SJSA1 (cell line): ENCODE measurements around the gene FCGBP. TPM values are rescaled to one million over a fixed set of nuclear protein-coding genes. Genes with fewer than 3 reads are reported as not detected.
"Not testable (repeated sequence)": the region's sequence is repeated elsewhere in the genome, so short reads cannot be mapped to it uniquely, and the experiment has no call there.

Experiments
- DNase-seq, 2 experiments: peaks; one replicate each; pipeline ENCODE4 v3.0.0-alpha.2; 2015 to 2020; ENCODE audit warnings: low spot score in 2 of 2, low read depth in 1 of 2
- H3K27ac ChIP-seq: fragments of 250-450 bp; sonication (Bioruptor Pico); 2 replicates; pipeline ENCODE4 v1.5.1; 2020; ENCODE audit warnings: mild to moderate bottlenecking, moderate library complexity
- H3K27me3 ChIP-seq: fragments of 250-450 bp; sonication (Bioruptor Pico); replicated peaks from 2 replicates; pipeline ENCODE4 v1.5.1; 2020; ENCODE audit warnings: mild to moderate bottlenecking, moderate library complexity
- H3K36me3 ChIP-seq: fragments of 250-450 bp; sonication (Bioruptor Pico); 2 replicates; pipeline ENCODE4 v1.5.1; 2020; ENCODE audit warnings: mild to moderate bottlenecking
- H3K4me1 ChIP-seq: fragments of 250-450 bp; sonication (Bioruptor Pico); replicated peaks from 2 replicates; pipeline ENCODE4 v1.6.1; 2021; ENCODE audit warnings: mild to moderate bottlenecking
- H3K4me3 ChIP-seq: fragments of 250-450 bp; sonication (Bioruptor Pico); 2 replicates; pipeline ENCODE4 v1.5.1; 2020; ENCODE audit warnings: mild to moderate bottlenecking
- H3K9me3 ChIP-seq: fragments of 250-450 bp; sonication (Bioruptor Pico); replicated peaks from 2 replicates; pipeline ENCODE4 v1.5.1; 2020; ENCODE audit warnings: mild to moderate bottlenecking
- total RNA-seq: library from RNA; depleted of rRNA; stranded (reverse); fragments of >200 nt; shearing (Covaris generic); gene quantifications from 2 replicates; pipeline ENCODE4 v1.2.3, GENCODE V29; 2014

Gene FCGBP
- total RNA-seq, 1 experiment from 2014 or later: 0.03 TPM

DNA sequence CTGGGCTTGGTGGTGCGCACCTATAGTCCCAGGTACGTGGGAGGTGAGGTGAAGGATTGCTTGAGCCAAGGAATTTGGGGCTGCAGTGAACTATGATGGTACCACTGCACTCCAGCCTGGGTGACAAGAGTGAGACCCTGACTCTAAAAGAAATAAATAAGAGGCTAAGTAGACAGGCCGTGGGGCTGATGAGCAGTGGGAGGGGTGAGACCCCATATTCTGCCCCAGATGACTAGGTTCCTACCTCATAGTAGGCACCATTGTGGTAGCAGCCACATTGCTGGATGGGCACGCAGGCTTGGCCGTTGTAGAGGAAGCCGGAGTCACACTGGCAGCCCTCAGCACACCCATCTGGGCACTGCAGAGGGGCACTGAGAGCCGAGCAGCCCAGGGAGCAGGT, 32.8 kb downstream of the FCGBP start:
- H3K4me3 ChIP-seq, H3K27me3 ChIP-seq, DNase-seq, H3K36me3 ChIP-seq, H3K27ac ChIP-seq, H3K9me3 ChIP-seq, H3K4me1 ChIP-seq: not testable (repeated sequence)

DNA sequence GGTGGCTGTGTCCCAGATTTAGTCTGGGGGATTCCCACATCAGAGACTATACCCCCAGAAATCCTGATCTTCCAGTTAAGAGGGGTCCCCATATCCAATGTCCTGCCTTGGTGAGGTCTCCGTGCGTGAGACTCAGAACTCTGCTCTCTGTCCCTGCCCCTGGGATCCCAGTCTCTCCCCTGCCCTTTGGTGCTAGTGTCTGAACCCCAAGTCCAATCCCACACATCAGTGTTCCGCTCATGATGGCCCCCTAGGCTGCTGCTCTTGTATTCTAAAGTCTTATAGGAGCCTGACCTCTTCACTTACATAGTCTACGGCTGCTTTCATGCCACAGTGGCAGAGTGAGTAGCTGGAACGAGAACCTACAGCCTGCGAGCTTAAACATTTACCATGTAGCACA, 35.6 kb downstream of the FCGBP start:
- H3K4me3 ChIP-seq, H3K27me3 ChIP-seq, H3K9me3 ChIP-seq, H3K4me1 ChIP-seq, H3K27ac ChIP-seq, H3K36me3 ChIP-seq: not testable (repeated sequence)
- peak in 1 of 2 experiments; percentile 39 for DNase-seq

DNA sequence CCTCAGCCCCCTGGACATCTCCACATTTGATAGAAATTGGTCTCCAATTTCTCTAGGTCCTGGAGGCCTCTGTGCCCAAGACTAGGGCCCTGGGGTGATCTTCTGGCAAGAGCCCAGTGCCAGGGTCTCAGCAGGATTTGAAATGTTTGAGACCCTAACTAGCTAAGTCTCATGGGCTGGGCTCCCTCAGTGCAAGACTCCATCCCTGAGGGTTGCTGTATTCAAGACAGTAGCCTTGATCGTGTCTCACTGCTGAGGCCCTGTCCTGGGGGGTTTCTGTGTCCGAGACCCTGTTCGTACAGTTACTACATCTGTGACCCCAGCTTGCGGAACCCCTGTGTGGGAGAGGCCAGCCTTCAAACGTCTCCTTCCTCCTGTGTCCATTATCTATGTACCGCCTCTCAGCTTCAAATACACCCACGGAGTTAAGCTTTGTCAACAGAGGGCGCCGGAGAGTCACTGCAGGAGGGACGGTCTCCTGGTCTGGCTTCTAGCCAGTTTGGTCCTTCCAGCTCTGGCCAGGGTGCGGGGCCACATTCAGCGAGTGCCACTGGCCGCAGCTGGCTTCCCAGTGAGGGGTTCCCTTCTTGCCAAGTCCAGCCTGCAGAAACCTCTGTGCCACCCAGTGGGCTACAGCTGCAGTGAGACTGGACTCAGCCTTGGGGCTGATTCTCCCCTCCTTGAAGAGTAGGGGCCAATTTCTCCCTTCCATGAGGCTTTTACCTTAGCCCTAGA, 36.8 kb downstream of the FCGBP start:
- H3K4me1 ChIP-seq, H3K4me3 ChIP-seq, H3K27ac ChIP-seq, H3K9me3 ChIP-seq, H3K36me3 ChIP-seq, H3K27me3 ChIP-seq: not testable (repeated sequence)
- DNase-seq: peak; percentile 44 to 56

DNA sequence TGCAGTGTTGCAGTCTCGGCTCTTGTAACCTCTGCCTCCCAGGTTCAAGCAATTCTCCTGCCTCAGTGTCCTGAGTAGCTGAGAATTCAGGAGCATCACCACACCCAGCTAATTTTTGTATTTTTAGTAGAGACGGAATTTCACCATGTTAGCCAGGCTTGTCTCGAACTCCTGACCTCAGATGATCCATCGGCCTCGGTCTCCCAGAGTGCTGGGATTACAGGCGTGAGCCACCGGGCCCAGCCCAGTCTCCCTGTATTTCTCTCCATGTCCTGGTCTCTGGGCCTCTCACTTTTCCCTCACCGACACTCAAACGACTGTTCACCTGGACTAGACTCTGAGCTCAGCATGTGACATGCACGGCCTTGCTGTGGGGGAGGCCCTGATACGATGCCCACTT, 39.3 kb downstream of the FCGBP start:
- peak in 1 of 2 experiments; percentile 20 for DNase-seq
- not testable (repeated sequence) for H3K27ac ChIP-seq, H3K4me3 ChIP-seq, H3K4me1 ChIP-seq, H3K36me3 ChIP-seq, H3K27me3 ChIP-seq, H3K9me3 ChIP-seq

DNA sequence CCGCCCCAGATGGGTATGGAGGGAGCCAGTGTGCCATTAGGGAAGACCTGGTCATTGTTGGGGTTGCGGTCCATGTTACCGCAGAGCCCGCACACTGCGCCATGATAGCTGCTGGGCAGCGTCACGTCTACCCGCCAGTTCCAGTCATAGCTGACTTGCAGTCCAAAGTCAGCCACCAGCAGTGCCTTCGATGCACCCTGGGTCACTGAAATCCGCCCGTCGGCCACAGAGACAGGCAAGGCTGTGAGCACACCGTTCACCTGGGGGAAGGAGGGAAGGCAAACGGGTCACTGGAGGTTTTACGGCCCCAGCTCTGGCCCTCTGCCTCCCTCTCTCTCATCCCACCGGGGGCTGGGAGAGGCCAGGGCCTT, 40.2 kb downstream of the FCGBP start:
- not testable (repeated sequence) for H3K4me3 ChIP-seq, H3K27ac ChIP-seq, H3K36me3 ChIP-seq, H3K9me3 ChIP-seq, H3K27me3 ChIP-seq, H3K4me1 ChIP-seq
- DNase-seq: peak in 1 of 2 experiments; percentile 17

DNA sequence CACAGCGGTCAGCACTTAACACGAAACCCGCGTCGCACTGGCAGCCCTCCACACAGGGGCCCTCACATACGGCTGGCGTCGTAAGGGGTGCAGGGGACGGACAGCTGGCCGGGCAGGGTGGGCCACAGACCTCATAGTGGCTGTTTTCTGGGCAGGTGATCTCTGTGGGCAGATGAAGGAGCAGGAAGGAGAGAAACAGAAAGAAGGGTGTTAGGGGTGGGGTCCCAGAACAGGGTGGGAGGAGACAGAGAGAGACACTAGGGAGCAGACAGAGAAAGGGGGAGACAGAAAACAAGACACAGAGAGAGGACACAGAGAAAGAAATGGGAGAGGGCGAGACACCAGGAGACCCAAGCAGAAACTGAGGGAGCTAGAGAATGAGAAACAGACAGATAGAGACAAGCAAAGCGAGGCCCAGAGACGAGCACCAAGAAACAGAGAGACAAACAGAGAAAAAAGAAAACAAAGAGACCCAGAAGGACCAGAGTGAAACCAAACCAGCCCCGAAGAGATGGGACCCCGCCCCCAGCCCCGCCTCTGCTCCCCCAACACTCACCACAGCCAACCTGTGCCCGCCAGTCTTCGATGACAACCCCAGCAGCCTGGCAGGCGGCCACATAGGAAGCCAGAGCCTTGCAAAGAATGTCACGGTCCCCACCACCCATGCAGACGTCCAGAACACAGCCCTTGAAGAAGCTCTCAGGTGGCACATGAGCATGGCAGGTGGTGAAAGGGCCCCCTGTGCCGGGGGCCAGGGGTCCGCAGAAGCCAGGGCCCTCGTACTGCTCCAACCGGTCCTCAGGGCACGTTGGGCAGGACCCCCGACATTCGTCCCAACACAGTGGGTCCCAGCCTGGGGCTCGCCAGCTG, 40.8 kb downstream of the FCGBP start:
- H3K9me3 ChIP-seq, H3K36me3 ChIP-seq, H3K27ac ChIP-seq: not testable (repeated sequence)

DNA sequence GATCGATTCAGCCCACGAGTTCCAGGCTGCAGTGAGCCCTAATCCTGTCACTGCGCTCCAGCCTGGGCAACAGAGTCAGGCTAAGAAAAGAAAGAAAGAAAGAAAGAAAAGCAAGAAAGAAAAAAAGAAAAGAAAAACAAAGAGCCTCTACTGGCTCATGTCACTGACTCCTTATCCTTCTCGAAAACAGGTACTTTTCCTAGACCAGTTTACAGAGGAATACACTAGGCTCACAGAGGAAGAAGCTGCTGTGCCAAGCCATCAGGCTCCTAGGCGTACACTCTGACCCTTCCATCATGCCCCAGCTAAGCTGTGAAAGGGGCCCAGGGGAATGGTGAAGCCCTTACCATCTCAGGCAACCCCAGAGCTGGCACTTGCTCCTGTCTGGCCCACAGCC, 41.9 kb downstream of the FCGBP start:
- not testable (repeated sequence) for H3K27ac ChIP-seq, H3K9me3 ChIP-seq, H3K4me1 ChIP-seq, H3K4me3 ChIP-seq, H3K27me3 ChIP-seq, H3K36me3 ChIP-seq
- peak in 1 of 2 experiments; percentile 8 for DNase-seq

More for the DNA sequence above, 40.8 kb downstream of the FCGBP start:
- H3K27me3 ChIP-seq, H3K4me3 ChIP-seq, H3K4me1 ChIP-seq: not testable (repeated sequence)
- peak in 1 of 2 experiments; percentile 33 for DNase-seq

DNA sequence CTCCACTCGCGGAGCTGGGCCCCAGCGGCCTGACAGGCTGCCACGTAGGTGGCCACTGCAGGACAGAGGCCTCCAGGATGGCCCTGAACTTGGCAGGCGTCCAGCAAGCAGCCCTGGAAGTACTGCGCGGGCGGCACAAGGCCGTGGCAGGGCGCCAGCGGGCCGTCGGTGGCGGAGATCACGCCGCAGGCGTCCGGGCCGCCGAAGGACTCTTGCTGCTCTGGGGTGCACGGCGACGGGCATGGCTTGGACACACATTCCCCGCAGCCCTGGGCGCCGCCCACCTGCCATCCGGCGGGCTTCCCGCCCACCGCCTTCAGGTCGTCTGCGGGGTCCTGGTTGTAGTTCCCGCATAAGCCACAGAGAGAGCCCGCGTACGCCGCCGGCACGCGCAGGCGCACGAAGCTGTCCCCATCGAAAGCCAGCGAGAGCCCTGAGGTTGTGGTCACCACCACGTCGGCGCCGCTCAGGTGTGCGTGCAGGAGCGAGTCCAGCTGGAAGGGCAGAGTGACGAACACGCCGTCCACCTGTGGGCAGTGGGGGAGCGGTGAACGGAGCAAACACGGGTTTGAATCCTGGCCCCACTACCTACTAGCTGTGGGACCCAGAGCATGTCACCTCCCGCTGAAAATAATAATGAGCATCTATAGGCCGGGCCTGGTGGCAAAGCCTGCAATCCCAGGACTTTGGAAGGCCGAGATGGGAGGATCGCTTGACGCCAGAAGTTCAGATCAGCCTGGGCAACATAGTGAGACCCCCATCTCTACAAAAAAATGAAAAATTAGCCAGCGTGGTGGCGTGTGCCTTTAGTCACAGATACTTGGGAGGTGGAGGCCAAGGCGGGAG, 42.6 kb downstream of the FCGBP start:
- H3K4me3 ChIP-seq, H3K9me3 ChIP-seq, H3K4me1 ChIP-seq, H3K27me3 ChIP-seq, H3K27ac ChIP-seq, H3K36me3 ChIP-seq: not testable (repeated sequence)
- DNase-seq: peak in 1 of 2 experiments; percentile 44

DNA sequence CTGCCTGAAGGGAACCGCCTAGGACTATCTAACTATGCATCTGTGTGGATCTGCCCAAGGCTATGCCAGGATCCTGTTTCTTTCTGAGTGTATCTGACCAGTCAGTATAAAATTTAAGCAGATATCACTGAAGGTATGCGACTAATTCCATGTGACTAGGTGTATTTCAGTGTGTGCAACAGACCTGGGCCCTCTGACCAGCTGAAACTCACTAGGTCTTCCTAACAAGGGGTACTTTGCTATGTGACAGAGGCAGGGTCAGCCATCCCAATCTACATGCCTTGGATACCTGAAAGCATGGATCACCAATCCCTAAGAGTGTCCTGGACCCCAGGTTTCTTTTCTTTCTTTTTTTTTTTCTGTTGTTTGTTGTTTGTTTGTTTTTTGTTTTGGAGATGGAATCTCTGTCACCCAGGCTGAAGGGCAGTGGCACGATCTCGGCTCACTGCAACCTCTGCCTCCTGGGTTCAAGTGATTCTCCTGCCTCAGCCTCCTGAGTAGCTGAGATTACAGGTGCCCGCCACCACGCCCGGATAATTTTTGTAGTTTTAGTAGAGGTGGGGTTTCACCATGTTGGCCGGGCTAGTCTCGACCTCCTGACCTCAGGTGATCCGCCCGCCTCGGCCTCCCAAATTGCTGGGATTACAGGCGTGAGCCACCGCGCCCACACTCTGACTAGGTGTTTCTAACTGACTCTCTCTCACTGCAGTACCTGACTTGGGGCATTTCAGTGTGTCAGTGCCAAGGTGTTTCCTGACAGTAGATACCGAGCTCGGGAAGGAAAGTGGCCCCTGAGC, 43.5 kb downstream of the FCGBP start:
- Histone ChIP-seq H3K4me3 (no peak overlapping the region), H3K27ac (no peak overlapping the region), H3K27me3 (0 out of 2 replicates have a peak, but pooled peaks cover 6% of the 10 kb centered on the region), H3K9me3 (no peaks in the 10 kb centered on the region), H3K36me3 (no peaks in the 10 kb centered on the region), H3K4me1 (no peaks in the 10 kb centered on the region)
- peak in 1 of 2 experiments; percentile 37 for DNase-seq

DNA sequence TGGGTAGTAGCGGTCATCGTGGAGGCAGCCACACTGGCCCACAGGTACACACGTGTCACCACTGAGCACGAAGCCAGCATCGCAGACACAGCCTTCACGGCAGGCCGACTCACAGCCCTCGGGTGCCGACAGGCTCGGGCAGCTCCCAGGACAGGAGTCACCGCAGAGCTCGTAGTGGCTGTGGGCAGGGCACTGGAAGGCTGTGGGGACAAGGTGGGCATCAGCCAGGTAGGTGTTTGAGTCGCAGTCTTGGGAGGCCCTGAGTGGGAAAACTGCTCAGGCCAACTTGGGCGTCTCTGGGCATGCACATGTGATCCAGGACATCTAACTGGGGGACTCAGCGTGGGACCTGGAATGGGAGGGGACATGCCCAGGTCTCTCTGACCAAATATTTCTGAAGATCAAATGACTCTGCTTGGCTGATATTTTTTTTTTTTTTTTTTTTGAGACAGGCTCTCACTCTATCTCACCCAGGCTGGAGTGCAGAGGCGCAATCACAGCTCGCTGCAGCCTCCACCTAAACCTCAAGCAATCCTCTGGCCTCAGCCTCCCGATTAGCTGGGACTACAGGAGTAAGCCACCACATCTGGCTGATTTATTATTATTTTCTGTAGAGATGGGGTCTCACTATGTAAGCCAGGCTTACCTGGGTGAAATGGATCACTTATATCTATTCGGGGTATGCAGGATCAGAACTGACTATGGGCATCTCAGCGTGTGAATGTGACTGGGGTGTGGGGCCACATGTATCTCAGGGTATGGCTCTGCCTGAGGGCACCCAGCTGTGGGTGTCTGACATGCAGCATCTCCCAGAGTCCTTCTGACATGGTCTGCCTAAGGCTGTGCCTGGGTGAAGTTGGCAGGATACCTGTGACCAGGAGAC, 44.3 kb downstream of the FCGBP start:
- not testable (repeated sequence) for H3K27ac ChIP-seq, H3K4me3 ChIP-seq, H3K9me3 ChIP-seq, H3K27me3 ChIP-seq, H3K4me1 ChIP-seq, H3K36me3 ChIP-seq
- DNase-seq: peak in 1 of 2 experiments; percentile 37

DNA sequence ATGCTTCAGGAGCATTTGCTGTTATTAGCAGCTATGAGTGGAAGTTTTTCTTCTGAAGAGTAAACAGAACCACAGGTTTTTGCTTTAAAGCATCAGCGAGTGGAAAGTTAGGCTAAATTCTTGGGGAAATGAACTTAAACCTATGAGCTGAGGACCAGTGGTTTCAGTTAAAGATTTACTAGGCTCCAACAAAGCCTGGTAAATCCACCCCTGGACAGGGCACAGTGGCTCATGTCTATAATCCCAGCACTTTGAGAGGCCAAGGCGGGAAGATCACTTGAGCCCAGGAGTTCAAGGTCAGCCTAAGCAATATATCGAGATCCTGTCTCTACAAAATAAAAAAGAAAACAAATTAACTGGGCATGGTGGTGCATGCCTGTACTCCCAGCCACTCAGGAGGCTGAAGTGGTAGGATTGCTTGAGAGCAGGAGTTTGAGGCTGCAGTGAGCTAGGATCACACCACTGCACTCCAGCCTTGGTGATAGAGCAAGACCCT, 46.9 kb downstream of the FCGBP start:
- DNase-seq, H3K4me1 ChIP-seq, H3K36me3 ChIP-seq, H3K9me3 ChIP-seq, H3K27ac ChIP-seq, H3K27me3 ChIP-seq, H3K4me3 ChIP-seq: not testable (repeated sequence)

DNA sequence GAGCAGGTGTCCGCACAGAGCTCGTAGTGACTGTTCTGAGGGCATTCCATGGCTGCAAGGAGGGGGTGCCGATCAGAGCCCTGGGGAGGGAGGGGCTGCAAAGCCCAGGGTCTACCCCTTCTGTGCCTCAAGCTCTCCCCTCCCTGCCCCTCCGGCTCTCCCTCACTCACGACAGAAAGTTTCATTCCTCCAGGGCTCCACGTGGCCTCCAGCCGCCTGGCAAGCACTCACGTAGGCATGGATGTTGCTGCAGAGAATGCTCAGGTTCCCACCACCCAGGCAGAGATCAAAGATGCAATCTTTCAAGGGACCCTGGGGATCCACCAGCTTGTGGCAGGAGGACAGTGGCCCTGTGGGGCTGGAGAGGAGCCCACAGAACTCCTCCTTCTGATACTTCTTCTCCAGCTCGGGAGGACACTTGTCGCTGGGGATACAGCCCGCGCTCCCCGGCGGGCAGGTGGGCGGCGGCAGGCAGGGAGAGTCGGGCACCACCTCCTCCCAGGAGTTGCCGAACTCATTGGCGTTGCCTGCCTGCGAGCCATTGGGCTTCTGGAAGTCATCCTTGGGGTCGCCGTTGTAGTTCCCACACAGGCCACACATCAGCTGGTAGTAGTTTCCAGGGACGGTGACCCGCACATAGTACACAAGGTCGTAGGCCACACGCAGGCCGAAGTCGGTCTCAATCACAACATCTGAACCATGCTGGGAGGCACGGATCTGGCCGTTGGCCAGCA, 48.4 kb downstream of the FCGBP start:
- not testable (repeated sequence) for H3K4me1 ChIP-seq, H3K4me3 ChIP-seq, H3K27me3 ChIP-seq, DNase-seq, H3K27ac ChIP-seq, H3K9me3 ChIP-seq, H3K36me3 ChIP-seq
